ENCODE data around the gene CDK3.

The CDK3 gene

GRCh38 chr17:76014100-76014924 lies 13.7 kb downstream of the CDK3 start:
- DNase-seq (ENCODE audit: low read depth in 2 of 2): peak; percentile 63 to 65

GRCh38 chr17:76014925-76015261 lies 14.2 kb downstream of the CDK3 start:
- DNase-seq (ENCODE audit: low read depth in 2 of 2): no peak

GRCh38 chr17:76017481-76018339 lies 17.1 kb downstream of the CDK3 start:
- DNase-seq (ENCODE audit: low read depth in 2 of 2): no peak

- DNase-seq (ENCODE audit: low read depth in 2 of 2): no peak
Observed at GRCh38 chr17:76018340-76018680, 17.7 kb downstream of the CDK3 start.

GRCh38 chr17:76018801-76019200 lies 18.1 kb downstream of the CDK3 start:
- no peak for DNase-seq (ENCODE audit: low read depth in 2 of 2)

GRCh38 chr17:76019833-76020467 lies 19.3 kb downstream of the CDK3 start:
- no peak for DNase-seq (ENCODE audit: low read depth in 2 of 2)

GRCh38 chr17:76022285-76022684 lies 21.6 kb downstream of the CDK3 start:
- DNase-seq (ENCODE audit: low read depth in 2 of 2): no peak

- no peak for DNase-seq (ENCODE audit: low read depth in 2 of 2)
Observed at GRCh38 chr17:76022973-76023899, 22.6 kb downstream of the CDK3 start.

- no peak for DNase-seq (ENCODE audit: low read depth in 2 of 2)
Observed at GRCh38 chr17:76023900-76024237, 23.2 kb downstream of the CDK3 start.

- no peak for DNase-seq (ENCODE audit: low read depth in 2 of 2)
Observed at GRCh38 chr17:76024353-76024752, 23.7 kb downstream of the CDK3 start.

- DNase-seq (ENCODE audit: low read depth in 2 of 2): no peak
Observed at GRCh38 chr17:76025294-76025693, 24.6 kb downstream of the CDK3 start.

GRCh38 chr17:76026714-76027158 lies 26.1 kb downstream of the CDK3 start:
- no peak for DNase-seq (ENCODE audit: low read depth in 2 of 2)

GRCh38 chr17:76027159-76027839 lies 26.6 kb downstream of the CDK3 start, which contains the start of gene EVPL:
Gene EVPL (minus strand): TSS chr17:76027306. CDS start chr17:76027198, 108 bp downstream.
- no peak for DNase-seq (ENCODE audit: low read depth in 2 of 2)

GRCh38 chr17:76032073-76032779 lies 31.6 kb downstream of the CDK3 start:
- no peak for DNase-seq (ENCODE audit: low read depth in 2 of 2)

- DNase-seq (ENCODE audit: low read depth in 2 of 2): no peak
Observed at GRCh38 chr17:76032780-76033108, 32.1 kb downstream of the CDK3 start.

- DNase-seq (ENCODE audit: low read depth in 2 of 2): no peak
Observed at GRCh38 chr17:76033139-76033538, 32.5 kb downstream of the CDK3 start.

- DNase-seq (ENCODE audit: low read depth in 2 of 2): no peak
Observed at GRCh38 chr17:76034428-76035350, 34.0 kb downstream of the CDK3 start.

- no peak for DNase-seq (ENCODE audit: low read depth in 2 of 2)
Observed at GRCh38 chr17:76036497-76037261, 36.0 kb downstream of the CDK3 start.

GRCh38 chr17:76038050-76038449 lies 37.4 kb downstream of the CDK3 start:
- no peak for DNase-seq (ENCODE audit: low read depth in 2 of 2)

Data from stimulated activated CD8-positive, alpha-beta memory T cell treated with anti-CD3 and anti-CD28 coated beads, Interleukin-2, amount 100 ng/mL, for 1 hour (primary cell).